C4-2B (cell line): ENCODE results near the gene AK9.

Source experiments
- H3K27ac ChIP-seq: fragments of 450-650 bp; 2 replicates; pipeline ENCODE4 v1.5.1; 2017
- ZFX ChIP-seq: fragments of 450-650 bp; IDR thresholded peaks from 2 replicates; pipeline ENCODE4 v1.6.1; 2017
- TF ChIP-seq, protein P1 (sequence below): fragments of 450-650 bp; conservative IDR thresholded peaks from 2 replicates; pipeline ENCODE4 v1.5.1; 2017; ENCODE audit warnings: mild to moderate bottlenecking

AK9 gene

GRCh38 chr6:109503327-109504224 lies 187.4 kb downstream of the AK9 start:
- H3K27ac ChIP-seq: peak overlapping the region; percentile 87
- TF ChIP-seq ZFX: no peak
- TF ChIP-seq, protein P1, sequence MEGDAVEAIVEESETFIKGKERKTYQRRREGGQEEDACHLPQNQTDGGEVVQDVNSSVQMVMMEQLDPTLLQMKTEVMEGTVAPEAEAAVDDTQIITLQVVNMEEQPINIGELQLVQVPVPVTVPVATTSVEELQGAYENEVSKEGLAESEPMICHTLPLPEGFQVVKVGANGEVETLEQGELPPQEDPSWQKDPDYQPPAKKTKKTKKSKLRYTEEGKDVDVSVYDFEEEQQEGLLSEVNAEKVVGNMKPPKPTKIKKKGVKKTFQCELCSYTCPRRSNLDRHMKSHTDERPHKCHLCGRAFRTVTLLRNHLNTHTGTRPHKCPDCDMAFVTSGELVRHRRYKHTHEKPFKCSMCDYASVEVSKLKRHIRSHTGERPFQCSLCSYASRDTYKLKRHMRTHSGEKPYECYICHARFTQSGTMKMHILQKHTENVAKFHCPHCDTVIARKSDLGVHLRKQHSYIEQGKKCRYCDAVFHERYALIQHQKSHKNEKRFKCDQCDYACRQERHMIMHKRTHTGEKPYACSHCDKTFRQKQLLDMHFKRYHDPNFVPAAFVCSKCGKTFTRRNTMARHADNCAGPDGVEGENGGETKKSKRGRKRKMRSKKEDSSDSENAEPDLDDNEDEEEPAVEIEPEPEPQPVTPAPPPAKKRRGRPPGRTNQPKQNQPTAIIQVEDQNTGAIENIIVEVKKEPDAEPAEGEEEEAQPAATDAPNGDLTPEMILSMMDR: no peak

GRCh38 chr6:109498936-109499335 lies 192.1 kb downstream of the AK9 start:
- TF ChIP-seq, protein P1: no peak
- no peak for TF ChIP-seq ZFX
- no peak overlapping the region for H3K27ac ChIP-seq

DNA sequence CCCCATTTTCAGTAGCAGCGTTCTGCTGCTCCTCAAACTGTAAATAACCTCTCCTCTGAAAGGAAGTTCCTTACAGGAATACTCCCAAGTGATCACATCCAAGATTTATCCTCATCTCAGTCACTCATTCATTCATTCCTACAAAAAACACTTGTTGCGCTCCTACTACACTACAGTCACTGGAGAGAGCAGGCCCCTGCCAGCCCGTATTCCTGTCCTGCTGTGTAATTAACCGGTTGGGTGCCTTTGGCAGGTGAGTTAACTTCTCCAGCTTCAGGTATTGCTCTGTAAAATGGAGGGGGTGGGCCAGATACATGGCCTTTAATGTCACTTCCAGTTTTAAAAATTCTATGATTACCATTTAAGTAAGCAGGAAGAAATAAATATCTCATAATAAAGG lies 192.9 kb downstream of the AK9 start:
- TF ChIP-seq, protein P1: no peak
- no peak for TF ChIP-seq ZFX
- no peak overlapping the region for H3K27ac ChIP-seq

GRCh38 chr6:109496036-109496772 lies 194.8 kb downstream of the AK9 start:
- TF ChIP-seq, protein P1: no peak
- no peak for TF ChIP-seq ZFX
- no peak overlapping the region for H3K27ac ChIP-seq

- no peak overlapping the region for H3K27ac ChIP-seq
- TF ChIP-seq, protein P1: no peak
- TF ChIP-seq ZFX: no peak
Measured at GRCh38 chr6:109493865-109494264, 197.1 kb downstream of the AK9 start.

DNA sequence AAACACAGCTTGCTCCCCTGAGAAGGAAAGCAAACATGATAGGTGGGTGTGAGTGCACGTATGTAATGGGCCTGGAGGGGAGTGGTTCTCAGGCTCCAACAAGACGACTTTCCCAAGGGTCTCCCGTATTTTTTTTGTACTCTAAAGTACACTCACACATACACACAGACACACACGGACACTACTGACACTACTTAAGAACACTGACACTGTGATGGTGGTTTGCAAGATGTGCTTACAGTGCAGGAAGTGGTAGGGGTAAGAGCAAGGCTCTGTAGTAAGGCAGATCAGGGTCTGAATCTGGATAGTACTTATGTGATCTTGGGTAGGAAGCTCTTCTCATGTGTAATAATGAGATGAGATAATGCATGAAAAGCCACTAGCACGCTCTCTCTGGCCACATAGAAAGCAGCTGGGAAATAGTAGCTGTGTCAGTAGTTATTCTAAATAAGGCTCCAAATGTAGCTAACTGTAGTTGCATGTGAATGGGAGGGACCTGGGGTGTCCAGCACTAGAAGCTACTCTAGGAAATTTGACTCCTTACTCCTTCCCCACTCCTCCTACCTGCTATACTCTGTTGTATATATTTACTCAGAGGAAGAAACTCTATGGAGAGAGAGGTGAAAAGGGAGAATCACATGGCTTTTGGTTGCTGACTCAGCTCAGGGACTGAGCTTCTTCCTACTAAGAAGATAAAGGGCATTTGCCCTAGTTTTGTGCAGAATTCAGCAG lies 199.6 kb downstream of the AK9 start:
- no peak overlapping the region for H3K27ac ChIP-seq
- TF ChIP-seq, protein P1: no peak
- TF ChIP-seq ZFX: no peak
